ENCODE results near the gene EPHA4.

GRCh38 chr2:221596192-221596591, 24.1 kb upstream of the EPHA4 start:
- TF ChIP-seq CTCF (IDR thresholded peaks at IDR 0.05): no peak
- no peak for TF ChIP-seq POLR2A (IDR thresholded peaks at IDR 0.05)
